Measurements from ENCODE around the gene BRINP3. TPM values are rescaled to one million over a fixed set of nuclear protein-coding genes. Genes with fewer than 3 reads are reported as not detected.

BRINP3 gene
- total RNA-seq, 1 donor from 2014 or later = 0.25 TPM

DNA sequence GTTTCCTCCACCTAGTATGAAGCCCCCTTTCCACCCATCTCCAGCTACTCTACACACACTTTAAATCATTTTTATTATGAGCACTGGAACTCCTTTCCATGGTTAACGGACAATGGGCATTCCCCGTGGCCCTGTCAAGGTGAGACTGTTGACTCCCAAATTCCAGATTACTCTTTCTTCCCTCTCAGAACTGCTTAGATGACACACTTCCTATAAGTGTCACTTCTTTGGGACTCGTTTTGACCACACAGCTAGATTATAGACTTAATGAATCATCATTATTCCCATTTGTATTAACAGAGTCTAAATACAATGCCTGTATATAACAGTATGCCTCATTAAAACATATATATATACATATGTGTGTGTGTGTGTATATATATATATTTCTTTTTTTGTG is 215.1 kb downstream of the BRINP3 start:
- no peaks in the 10 kb centered on the region for H3K4me1 Mint-ChIP-seq
- peaks cover 6% of the 10 kb centered on the region for H3K9me3 Mint-ChIP-seq
- TF ChIP-seq, protein P1, sequence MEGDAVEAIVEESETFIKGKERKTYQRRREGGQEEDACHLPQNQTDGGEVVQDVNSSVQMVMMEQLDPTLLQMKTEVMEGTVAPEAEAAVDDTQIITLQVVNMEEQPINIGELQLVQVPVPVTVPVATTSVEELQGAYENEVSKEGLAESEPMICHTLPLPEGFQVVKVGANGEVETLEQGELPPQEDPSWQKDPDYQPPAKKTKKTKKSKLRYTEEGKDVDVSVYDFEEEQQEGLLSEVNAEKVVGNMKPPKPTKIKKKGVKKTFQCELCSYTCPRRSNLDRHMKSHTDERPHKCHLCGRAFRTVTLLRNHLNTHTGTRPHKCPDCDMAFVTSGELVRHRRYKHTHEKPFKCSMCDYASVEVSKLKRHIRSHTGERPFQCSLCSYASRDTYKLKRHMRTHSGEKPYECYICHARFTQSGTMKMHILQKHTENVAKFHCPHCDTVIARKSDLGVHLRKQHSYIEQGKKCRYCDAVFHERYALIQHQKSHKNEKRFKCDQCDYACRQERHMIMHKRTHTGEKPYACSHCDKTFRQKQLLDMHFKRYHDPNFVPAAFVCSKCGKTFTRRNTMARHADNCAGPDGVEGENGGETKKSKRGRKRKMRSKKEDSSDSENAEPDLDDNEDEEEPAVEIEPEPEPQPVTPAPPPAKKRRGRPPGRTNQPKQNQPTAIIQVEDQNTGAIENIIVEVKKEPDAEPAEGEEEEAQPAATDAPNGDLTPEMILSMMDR (IDR thresholded peaks at IDR 0.05; ENCODE audit: unreplicated experiment) = no peak
- no peak for DNase-seq (ENCODE audit: low spot score in 2 of 2, unreplicated experiment in 2 of 2)
- H3K4me3 Mint-ChIP-seq = no peak overlapping the region
- no peaks in the 10 kb centered on the region for H3K36me3 Mint-ChIP-seq
- H3K27me3 Mint-ChIP-seq (ENCODE audit: low read depth) = peaks cover 9% of the 10 kb centered on the region
- H3K27ac Mint-ChIP-seq = no peak overlapping the region

DNA sequence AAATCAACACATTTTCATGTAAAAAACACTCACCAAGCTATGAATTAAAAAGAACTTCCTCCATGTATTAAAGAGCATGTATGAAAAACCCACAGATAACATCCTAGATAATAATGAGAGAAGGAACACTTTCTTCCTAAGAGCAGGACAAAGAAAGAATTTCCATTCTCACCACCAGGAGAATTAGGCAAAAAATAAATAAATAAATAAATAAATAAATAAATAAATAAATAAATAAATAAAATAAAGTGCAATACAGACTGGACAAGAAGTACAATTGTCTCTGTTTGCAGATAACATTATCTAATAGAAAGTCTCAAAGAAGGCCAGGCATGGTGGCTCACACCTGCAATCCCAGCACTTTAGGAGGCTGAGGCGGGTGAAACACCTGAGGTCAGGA is 218.2 kb downstream of the BRINP3 start:
- no peaks in the 10 kb centered on the region for H3K36me3 Mint-ChIP-seq
- no peaks in the 10 kb centered on the region for H3K27me3 Mint-ChIP-seq (ENCODE audit: low read depth)
- TF ChIP-seq, protein P1 (IDR thresholded peaks at IDR 0.05; ENCODE audit: unreplicated experiment) = peak; percentile 21
- no peak for DNase-seq (ENCODE audit: low spot score in 2 of 2, unreplicated experiment in 2 of 2)
- peaks cover 19% of the 10 kb centered on the region for H3K9me3 Mint-ChIP-seq
- no peaks in the 10 kb centered on the region for H3K4me1 Mint-ChIP-seq
- H3K27ac Mint-ChIP-seq = no peak overlapping the region
- no peak overlapping the region for H3K4me3 Mint-ChIP-seq

DNA sequence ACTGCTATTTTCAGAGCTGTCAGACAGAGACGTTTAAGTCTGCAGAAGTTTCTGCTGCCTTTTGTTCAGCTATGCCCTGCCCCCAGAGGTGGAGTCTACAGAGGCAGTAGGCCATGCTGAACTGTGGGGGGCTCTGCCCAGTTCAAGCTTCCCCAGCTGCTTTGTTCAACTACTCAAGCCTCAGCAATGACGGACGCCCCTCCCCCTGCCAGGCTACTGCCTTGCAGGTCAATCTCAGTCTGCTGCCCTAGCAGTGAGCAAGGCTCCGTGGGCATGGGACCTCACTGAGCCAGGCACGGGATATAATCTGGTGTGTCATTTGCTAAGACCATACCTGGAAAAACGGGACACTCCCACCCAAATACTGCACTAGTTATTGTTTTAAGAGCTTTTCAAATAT is 219.7 kb downstream of the BRINP3 start:
- TF ChIP-seq, protein P1 (IDR thresholded peaks at IDR 0.05; ENCODE audit: unreplicated experiment) = no peak
- H3K27me3 Mint-ChIP-seq (ENCODE audit: low read depth) = no peaks in the 10 kb centered on the region
- no peaks in the 10 kb centered on the region for H3K4me1 Mint-ChIP-seq
- no peak overlapping the region for H3K4me3 Mint-ChIP-seq
- H3K27ac Mint-ChIP-seq = no peak overlapping the region
- DNase-seq (ENCODE audit: low spot score in 2 of 2, unreplicated experiment in 2 of 2) = no peak
- peaks cover 26% of the 10 kb centered on the region for H3K9me3 Mint-ChIP-seq
- H3K36me3 Mint-ChIP-seq = no peaks in the 10 kb centered on the region

DNA sequence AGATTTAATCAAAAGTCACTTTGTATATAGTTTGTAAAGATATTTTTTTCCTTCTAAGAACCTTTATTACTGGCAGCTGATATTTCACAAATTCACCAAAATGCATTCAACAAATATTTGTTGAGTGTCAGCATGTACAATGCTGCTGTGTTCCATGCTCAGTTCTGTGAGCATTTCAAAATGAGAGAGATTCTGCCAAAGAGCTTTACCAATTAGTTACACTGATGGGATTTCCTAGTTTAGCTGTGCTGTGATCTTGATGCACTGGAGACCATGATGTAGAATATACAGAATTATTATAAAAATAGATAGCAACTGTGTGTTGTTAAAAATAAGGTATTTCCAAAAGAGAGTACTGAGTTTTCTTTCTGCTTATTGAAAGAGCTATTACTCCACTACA is 225.6 kb downstream of the BRINP3 start:
- TF ChIP-seq, protein P1 (IDR thresholded peaks at IDR 0.05; ENCODE audit: unreplicated experiment) = no peak
- DNase-seq (ENCODE audit: low spot score in 2 of 2, unreplicated experiment in 2 of 2) = no peak
- Mint-ChIP-seq H3K9me3 (peaks cover 20% of the 10 kb centered on the region), H3K4me3 (no peak overlapping the region), H3K4me1 (no peaks in the 10 kb centered on the region), H3K27ac (no peak overlapping the region), H3K36me3 (no peaks in the 10 kb centered on the region), H3K27me3 (ENCODE audit: low read depth) (no peaks in the 10 kb centered on the region)

DNA sequence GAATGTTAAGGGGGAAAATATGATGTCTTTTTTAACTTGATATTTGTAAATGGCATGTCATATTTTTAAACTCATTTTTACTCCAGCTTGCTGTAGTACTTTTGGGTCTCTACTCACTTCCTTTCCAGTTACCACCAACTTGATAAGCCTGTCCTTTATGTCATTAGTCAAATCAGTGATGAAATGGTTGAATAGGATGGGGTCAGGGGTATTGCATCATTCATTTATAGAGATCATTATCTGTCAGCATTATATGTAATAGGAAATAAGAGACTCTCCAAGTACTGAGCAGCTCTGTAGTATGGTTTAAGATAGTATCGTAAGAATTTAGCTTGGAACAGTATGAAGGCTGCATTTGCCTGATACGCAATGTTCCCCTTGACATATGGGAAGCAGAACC is 227.3 kb downstream of the BRINP3 start:
- Mint-ChIP-seq H3K27me3 (ENCODE audit: low read depth) (no peaks in the 10 kb centered on the region), H3K36me3 (no peaks in the 10 kb centered on the region), H3K27ac (no peak overlapping the region), H3K4me3 (no peak overlapping the region), H3K4me1 (peaks cover 2% of the 10 kb centered on the region), H3K9me3 (peaks cover 12% of the 10 kb centered on the region)
- TF ChIP-seq, protein P1 (IDR thresholded peaks at IDR 0.05; ENCODE audit: unreplicated experiment) = no peak
- no peak for DNase-seq (ENCODE audit: low spot score in 2 of 2, unreplicated experiment in 2 of 2)

DNA sequence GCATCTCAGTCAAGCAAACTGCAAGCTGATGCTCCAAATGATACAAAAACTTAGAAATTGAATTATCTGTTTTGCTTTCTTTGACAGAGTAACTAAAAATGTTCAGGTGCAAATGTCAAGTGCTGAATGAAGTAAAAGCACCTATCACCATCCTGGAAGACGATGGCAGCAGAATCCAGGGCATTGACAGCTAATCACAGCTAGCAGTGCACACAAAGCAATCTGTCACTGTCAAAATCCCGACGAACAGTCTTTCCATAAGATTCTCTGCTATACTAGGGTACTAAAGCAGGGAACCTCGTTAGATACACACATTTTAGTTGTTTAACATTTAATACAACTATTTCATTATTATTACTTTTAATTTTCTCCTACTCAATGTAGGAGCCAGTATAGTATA is 233.3 kb downstream of the BRINP3 start:
- Mint-ChIP-seq H3K4me1 (peaks cover 2% of the 10 kb centered on the region), H3K9me3 (peaks cover 3% of the 10 kb centered on the region), H3K36me3 (no peaks in the 10 kb centered on the region), H3K27ac (no peak overlapping the region), H3K4me3 (no peak overlapping the region), H3K27me3 (ENCODE audit: low read depth) (peaks cover 2% of the 10 kb centered on the region)
- TF ChIP-seq, protein P1 (IDR thresholded peaks at IDR 0.05; ENCODE audit: unreplicated experiment) = no peak
- no peak for DNase-seq (ENCODE audit: low spot score in 2 of 2, unreplicated experiment in 2 of 2)

Data from mesothelial cell of epicardium (in vitro differentiated cells).